Neural cell (in vitro differentiated cells): ENCODE data around the gene OR1F1. TPM values are rescaled to one million over a fixed set of nuclear protein-coding genes. Genes with fewer than 3 reads are reported as not detected.
A peak's percentile ranks its signal among the peaks of the same experiment; 100 is the strongest.

ENCODE experiments used
- H2AFZ ChIP-seq: fragments of 200-600, 300-800 bp; sonication (generic), shearing (Covaris generic); 2 replicates; pipeline ENCODE4 v1.6.0; 2014; ENCODE audit warnings: low read depth, mild to moderate bottlenecking, antibody characterized with exemption, low read length, moderate library complexity
- H3F3A ChIP-seq: fragments of 200-600 bp; shearing (Covaris generic); 2 replicates; pipeline ENCODE4 v1.6.1; 2016; ENCODE audit warnings: mild to moderate bottlenecking, moderate library complexity, mixed read lengths, antibody characterized with exemption, low read length; ENCODE audit not compliant: insufficient read depth, poor library complexity, severe bottlenecking
- H3K27ac ChIP-seq: fragments of 200-600, 300-800 bp; sonication (generic), shearing (Covaris generic); 2 replicates; pipeline ENCODE4 v1.5.1; 2014; ENCODE audit warnings: mild to moderate bottlenecking, low read length, moderate library complexity
- H3K27me3 ChIP-seq: fragments of 300-800, 200-600 bp; sonication (generic), shearing (Covaris generic); 2 replicates; pipeline ENCODE4 v1.6.0; 2014; ENCODE audit warnings: mild to moderate bottlenecking, low read depth, low read length, moderate library complexity; ENCODE audit not compliant: insufficient read depth
- H3K36me3 ChIP-seq: fragments of 300-800, 200-600 bp; sonication (generic), shearing (Covaris generic); 2 replicates; pipeline ENCODE4 v1.5.1; 2014; ENCODE audit warnings: mild to moderate bottlenecking, antibody characterized with exemption, low read length, moderate library complexity; ENCODE audit not compliant: insufficient read depth
- H3K4me2 ChIP-seq: fragments of 300-800, 200-600 bp; sonication (generic), shearing (Covaris generic); 2 replicates; pipeline ENCODE4 v1.6.0; 2014; ENCODE audit warnings: mild to moderate bottlenecking, low read length
- H3K4me3 ChIP-seq: fragments of 300-800, 200-600 bp; sonication (generic), shearing (Covaris generic); 2 replicates; pipeline ENCODE4 v1.5.1; 2014; ENCODE audit warnings: mild to moderate bottlenecking, low read length, moderate library complexity
- H3K79me2 ChIP-seq: fragments of 200-600 bp; shearing (Covaris generic); replicated peaks from 2 replicates; pipeline ENCODE4 v1.6.0; 2014; ENCODE audit warnings: mild to moderate bottlenecking, low read length, moderate library complexity; ENCODE audit not compliant: insufficient read depth
- H3K9ac ChIP-seq: fragments of 300-800, 200-600 bp; sonication (generic), shearing (Covaris generic); 2 replicates; pipeline ENCODE4 v1.6.1; 2016; ENCODE audit warnings: mild to moderate bottlenecking, low read length, mixed read lengths
- H3K9me2 ChIP-seq: fragments of 200-600 bp; shearing (Covaris generic); 2 replicates; pipeline ENCODE4 v1.6.1; 2016; ENCODE audit warnings: mild to moderate bottlenecking, low read length, mixed read lengths; ENCODE audit not compliant: insufficient read depth
- H3K9me3 ChIP-seq: fragments of 200-600, 300-800 bp; sonication (generic), shearing (Covaris generic); 2 replicates; pipeline ENCODE4 v1.6.1; 2016; ENCODE audit warnings: mild to moderate bottlenecking, mixed run types, low read length, moderate library complexity, mixed read lengths
- H4K20me1 ChIP-seq: fragments of 200-600 bp; shearing (Covaris generic); 2 replicates; pipeline ENCODE4 v1.6.1; 2016; ENCODE audit warnings: mild to moderate bottlenecking, mixed run types; ENCODE audit not compliant: insufficient read depth
- EP300 ChIP-seq: fragments of 450-650 bp; conservative IDR thresholded peaks from 2 replicates; pipeline ENCODE4 v1.6.1; 2014; ENCODE audit warnings: antibody characterized with exemption, mild to moderate bottlenecking, moderate library complexity; ENCODE audit not compliant: poor library complexity, severe bottlenecking
- EZH2 ChIP-seq: fragments of 200-600, 300-800 bp; shearing (Covaris generic), sonication (generic); IDR thresholded peaks from 2 replicates; pipeline ENCODE4 v1.6.1; 2014; ENCODE audit warnings: antibody characterized with exemption, low read length, borderline replicate concordance, mild to moderate bottlenecking; ENCODE audit not compliant: insufficient read depth, poor library complexity, severe bottlenecking
- MXI1 ChIP-seq: fragments of 450-650 bp; conservative IDR thresholded peaks from 2 replicates; pipeline ENCODE4 v1.6.1; 2014; ENCODE audit warnings: antibody characterized with exemption, mild to moderate bottlenecking; ENCODE audit not compliant: poor library complexity, severe bottlenecking
- POLR2AphosphoS5 ChIP-seq: IDR thresholded peaks from 2 replicates; pipeline ENCODE4 v1.6.1; 2012
- RAD21 ChIP-seq: fragments of 450-650 bp; conservative IDR thresholded peaks from 2 replicates; pipeline ENCODE4 v1.6.1; 2014; ENCODE audit warnings: antibody characterized with exemption, mild to moderate bottlenecking, moderate library complexity
- SMC3 ChIP-seq: fragments of 450-650 bp; conservative IDR thresholded peaks from 2 replicates; pipeline ENCODE4 v1.6.1; 2014; ENCODE audit warnings: antibody characterized with exemption, mild to moderate bottlenecking, moderate library complexity; ENCODE audit not compliant: poor library complexity
- TAF1 ChIP-seq: IDR thresholded peaks from 2 replicates; pipeline ENCODE4 v1.6.1; 2012; ENCODE audit warnings: low read depth
- polyA plus RNA-seq: library from polyadenylated mRNA; depleted of rRNA; stranded (reverse); fragments of >200 nt; gene quantifications from 2 replicates; pipeline ENCODE4 v1.2.3, GENCODE V29; 2014
- TF ChIP-seq, protein P1 (sequence below): fragments of 450-650 bp; IDR thresholded peaks from 2 replicates; pipeline ENCODE4 v1.5.1; 2014; ENCODE audit warnings: antibody characterized with exemption, mild to moderate bottlenecking, moderate library complexity; ENCODE audit not compliant: poor library complexity, severe bottlenecking
- TF ChIP-seq, protein P2 (sequence below): IDR thresholded peaks from 2 replicates; pipeline ENCODE4 v1.6.1; 2012; ENCODE audit warnings: borderline replicate concordance

The OR1F1 gene
- polyA plus RNA-seq, 1 donor from 2014 or later, result 2.5 TPM

- TF ChIP-seq, protein P1, sequence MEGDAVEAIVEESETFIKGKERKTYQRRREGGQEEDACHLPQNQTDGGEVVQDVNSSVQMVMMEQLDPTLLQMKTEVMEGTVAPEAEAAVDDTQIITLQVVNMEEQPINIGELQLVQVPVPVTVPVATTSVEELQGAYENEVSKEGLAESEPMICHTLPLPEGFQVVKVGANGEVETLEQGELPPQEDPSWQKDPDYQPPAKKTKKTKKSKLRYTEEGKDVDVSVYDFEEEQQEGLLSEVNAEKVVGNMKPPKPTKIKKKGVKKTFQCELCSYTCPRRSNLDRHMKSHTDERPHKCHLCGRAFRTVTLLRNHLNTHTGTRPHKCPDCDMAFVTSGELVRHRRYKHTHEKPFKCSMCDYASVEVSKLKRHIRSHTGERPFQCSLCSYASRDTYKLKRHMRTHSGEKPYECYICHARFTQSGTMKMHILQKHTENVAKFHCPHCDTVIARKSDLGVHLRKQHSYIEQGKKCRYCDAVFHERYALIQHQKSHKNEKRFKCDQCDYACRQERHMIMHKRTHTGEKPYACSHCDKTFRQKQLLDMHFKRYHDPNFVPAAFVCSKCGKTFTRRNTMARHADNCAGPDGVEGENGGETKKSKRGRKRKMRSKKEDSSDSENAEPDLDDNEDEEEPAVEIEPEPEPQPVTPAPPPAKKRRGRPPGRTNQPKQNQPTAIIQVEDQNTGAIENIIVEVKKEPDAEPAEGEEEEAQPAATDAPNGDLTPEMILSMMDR, result no peak
- TF ChIP-seq EP300 (no peak), TAF1 (no peak), MXI1 (no peak)
- Histone ChIP-seq H4K20me1 (no peaks in the 10 kb centered on the region), H3K27ac (no peak overlapping the region), H3K36me3 (no peaks in the 10 kb centered on the region), H3K9me3 (no peaks in the 10 kb centered on the region), H3K4me3 (peak overlapping the region; percentile 49), H2AFZ (no peak overlapping the region), H3K4me2 (no peak overlapping the region), H3K9ac (no peak overlapping the region), H3K9me2 (no peaks in the 10 kb centered on the region), H3K79me2 (no peaks in the 10 kb centered on the region), H3F3A (no peaks in the 10 kb centered on the region), H3K27me3 (peaks cover 98% of the 10 kb centered on the region)
These were observed 16.0 kb upstream of the OR1F1 start for GRCh38 chr16:3171855-3172593.

GRCh38 chr16:3173892-3174617, 13.9 kb upstream of the OR1F1 start:
- Histone ChIP-seq H3K9me3 (no peaks in the 10 kb centered on the region), H4K20me1 (no peaks in the 10 kb centered on the region), H3K9ac (no peak overlapping the region), H2AFZ (no peak overlapping the region), H3K79me2 (no peaks in the 10 kb centered on the region), H3K27me3 (peaks cover 96% of the 10 kb centered on the region), H3K27ac (no peak overlapping the region), H3K4me2 (no peak overlapping the region), H3K36me3 (no peaks in the 10 kb centered on the region), H3F3A (no peaks in the 10 kb centered on the region), H3K4me3 (no peak overlapping the region), H3K9me2 (no peaks in the 10 kb centered on the region)
- TF ChIP-seq MXI1 (no peak), RAD21 (no peak), EZH2 (no peak), EP300 (no peak), SMC3 (no peak), TAF1 (no peak), POLR2AphosphoS5 (no peak)
- TF ChIP-seq, protein P2, sequence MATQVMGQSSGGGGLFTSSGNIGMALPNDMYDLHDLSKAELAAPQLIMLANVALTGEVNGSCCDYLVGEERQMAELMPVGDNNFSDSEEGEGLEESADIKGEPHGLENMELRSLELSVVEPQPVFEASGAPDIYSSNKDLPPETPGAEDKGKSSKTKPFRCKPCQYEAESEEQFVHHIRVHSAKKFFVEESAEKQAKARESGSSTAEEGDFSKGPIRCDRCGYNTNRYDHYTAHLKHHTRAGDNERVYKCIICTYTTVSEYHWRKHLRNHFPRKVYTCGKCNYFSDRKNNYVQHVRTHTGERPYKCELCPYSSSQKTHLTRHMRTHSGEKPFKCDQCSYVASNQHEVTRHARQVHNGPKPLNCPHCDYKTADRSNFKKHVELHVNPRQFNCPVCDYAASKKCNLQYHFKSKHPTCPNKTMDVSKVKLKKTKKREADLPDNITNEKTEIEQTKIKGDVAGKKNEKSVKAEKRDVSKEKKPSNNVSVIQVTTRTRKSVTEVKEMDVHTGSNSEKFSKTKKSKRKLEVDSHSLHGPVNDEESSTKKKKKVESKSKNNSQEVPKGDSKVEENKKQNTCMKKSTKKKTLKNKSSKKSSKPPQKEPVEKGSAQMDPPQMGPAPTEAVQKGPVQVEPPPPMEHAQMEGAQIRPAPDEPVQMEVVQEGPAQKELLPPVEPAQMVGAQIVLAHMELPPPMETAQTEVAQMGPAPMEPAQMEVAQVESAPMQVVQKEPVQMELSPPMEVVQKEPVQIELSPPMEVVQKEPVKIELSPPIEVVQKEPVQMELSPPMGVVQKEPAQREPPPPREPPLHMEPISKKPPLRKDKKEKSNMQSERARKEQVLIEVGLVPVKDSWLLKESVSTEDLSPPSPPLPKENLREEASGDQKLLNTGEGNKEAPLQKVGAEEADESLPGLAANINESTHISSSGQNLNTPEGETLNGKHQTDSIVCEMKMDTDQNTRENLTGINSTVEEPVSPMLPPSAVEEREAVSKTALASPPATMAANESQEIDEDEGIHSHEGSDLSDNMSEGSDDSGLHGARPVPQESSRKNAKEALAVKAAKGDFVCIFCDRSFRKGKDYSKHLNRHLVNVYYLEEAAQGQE, result no peak
- TF ChIP-seq, protein P1, result no peak
